ENCODE measurements around the gene SELL. TPM values are rescaled to one million over a fixed set of nuclear protein-coding genes. Genes with fewer than 3 reads are reported as not detected.

The SELL gene
- total RNA-seq, 6 experiments from 2014 or later, result 0.10 to 0.28 (median 0.12) TPM; not detected in 2

- no peak for TF ChIP-seq CTCF (IDR thresholded peaks at IDR 0.05)
- DNase-seq, result no peak
- H3K36me3 Mint-ChIP-seq (ENCODE audit: low read depth), result no peaks in the 10 kb centered on the region
Measured at GRCh38 chr1:169704797-169705196, 6.6 kb downstream of the SELL start.

GRCh38 chr1:169701261-169702005 lies 10.0 kb downstream of the SELL start:
- DNase-seq, result no peak
- H3K9me3 Mint-ChIP-seq, result no peaks in the 10 kb centered on the region
- H3K4me3 Mint-ChIP-seq, result no peak overlapping the region
- no peaks in the 10 kb centered on the region for H3K27me3 Mint-ChIP-seq (ENCODE audit: insufficient read depth)
- no peaks in the 10 kb centered on the region for H3K4me1 Mint-ChIP-seq (ENCODE audit: low read depth)
- H3K27ac Mint-ChIP-seq, result no peak overlapping the region
- TF ChIP-seq CTCF (IDR thresholded peaks at IDR 0.05), result no peak
- no peaks in the 10 kb centered on the region for H3K36me3 Mint-ChIP-seq (ENCODE audit: low read depth)

More at GRCh38 chr1:169704797-169705196, 6.6 kb downstream of the SELL start:
- Mint-ChIP-seq H3K4me1 (ENCODE audit: low read depth) (no peaks in the 10 kb centered on the region), H3K27ac (no peak overlapping the region), H3K9me3 (no peaks in the 10 kb centered on the region), H3K27me3 (ENCODE audit: insufficient read depth) (peaks cover 6% of the 10 kb centered on the region; the same call in 1 of the 2 replicates), H3K4me3 (no peak overlapping the region)

- Mint-ChIP-seq H3K4me3 (no peak overlapping the region), H3K4me1 (ENCODE audit: low read depth) (no peaks in the 10 kb centered on the region), H3K27ac (no peak overlapping the region), H3K9me3 (no peaks in the 10 kb centered on the region), H3K36me3 (ENCODE audit: low read depth) (no peaks in the 10 kb centered on the region), H3K27me3 (ENCODE audit: insufficient read depth) (peaks cover 4% of the 10 kb centered on the region; the same call in 1 of the 2 replicates)
- TF ChIP-seq CTCF (IDR thresholded peaks at IDR 0.05), result no peak
- no peak for DNase-seq
Measured at GRCh38 chr1:169699707-169700106, 11.7 kb downstream of the SELL start.

GRCh38 chr1:169698976-169699375 lies 12.4 kb downstream of the SELL start:
- H3K27ac Mint-ChIP-seq, result no peak overlapping the region
- H3K9me3 Mint-ChIP-seq, result no peaks in the 10 kb centered on the region
- H3K27me3 Mint-ChIP-seq (ENCODE audit: insufficient read depth), result peaks cover 4% of the 10 kb centered on the region; the same call in 1 of the 2 replicates
- TF ChIP-seq CTCF (IDR thresholded peaks at IDR 0.05), result no peak
- H3K4me1 Mint-ChIP-seq (ENCODE audit: low read depth), result no peaks in the 10 kb centered on the region
- DNase-seq, result no peak
- no peak overlapping the region for H3K4me3 Mint-ChIP-seq
- no peaks in the 10 kb centered on the region for H3K36me3 Mint-ChIP-seq (ENCODE audit: low read depth)

- no peak for DNase-seq
- Mint-ChIP-seq H3K4me1 (ENCODE audit: low read depth) (no peaks in the 10 kb centered on the region), H3K36me3 (ENCODE audit: low read depth) (no peaks in the 10 kb centered on the region), H3K27me3 (ENCODE audit: insufficient read depth) (peaks cover 4% of the 10 kb centered on the region; the same call in 1 of the 2 replicates), H3K4me3 (no peak overlapping the region), H3K27ac (no peak overlapping the region), H3K9me3 (no peaks in the 10 kb centered on the region)
- TF ChIP-seq CTCF (IDR thresholded peaks at IDR 0.05), result no peak
Measured at GRCh38 chr1:169697755-169698154, 13.7 kb downstream of the SELL start.
